ENCODE results near the gene IL20RB. TPM values are rescaled to one million over a fixed set of nuclear protein-coding genes. Genes with fewer than 3 reads are reported as not detected.
A peak's percentile ranks its signal among the peaks of the same experiment; 100 is the strongest.

IL20RB gene
- total and polyA plus RNA-seq, 3 experiments from 2014 or later: 0.45 to 0.96 (median 0.71) TPM

DNA sequence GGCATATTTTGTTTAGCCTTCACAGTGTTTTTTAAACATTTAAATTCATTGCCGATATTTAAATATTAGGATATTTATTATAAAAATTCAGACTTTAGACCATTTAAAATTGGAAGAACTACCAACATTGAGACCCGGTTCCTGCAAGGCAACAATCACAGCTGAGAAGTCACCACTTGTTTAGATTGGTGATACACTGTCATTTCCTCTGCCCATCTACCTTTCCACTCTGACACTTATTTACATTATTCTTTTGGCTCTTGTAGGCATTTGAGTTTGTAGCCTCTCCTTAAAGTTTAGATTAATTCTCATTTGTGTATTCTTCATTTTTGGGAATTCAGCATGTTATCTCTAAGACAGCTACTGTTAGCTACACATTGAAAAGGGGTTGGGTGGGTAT lies 10.3 kb upstream of the IL20RB start:
- Histone ChIP-seq H3K36me3 (ENCODE audit: insufficient read depth, low read length) (peaks cover 16% of the 10 kb centered on the region), H3K4me3 (ENCODE audit: low read length) (no peak overlapping the region), H3K9me3 (ENCODE audit: low read length) (no peaks in the 10 kb centered on the region), H3K4me1 (ENCODE audit: insufficient read depth, low read length) (peaks cover 7% of the 10 kb centered on the region), H3K27ac (ENCODE audit: low read depth, low read length) (no peak overlapping the region), H3K27me3 (ENCODE audit: insufficient read depth, low read length, poor library complexity, severe bottlenecking) (no peaks in the 10 kb centered on the region)
- Mint-ChIP-seq H3K27ac (peak overlapping the region in 7 of 8 donors; percentile 1 to 85 (median 44)), H3K36me3 (peaks cover 5 to 35% (median 18%) of the 10 kb centered on the region in 3 donors), H3K27me3 (no peaks in the 10 kb centered on the region), H3K9me3 (no peaks in the 10 kb centered on the region), H3K4me3 (no peak overlapping the region), H3K4me1 (peaks cover 41 to 59% (median 57%) of the 10 kb centered on the region in 3 donors)
- no peak for DNase-seq
- CTCF ChIA-PET: interaction anchor here (0.7 to 1.0 kb wide), 3 partner anchors 67 to 195 kb away, joined by 3 to 6 read pairs (median 3); partner anchors contain the start of gene STAG1
- POLR2A ChIA-PET: no interaction called here

DNA sequence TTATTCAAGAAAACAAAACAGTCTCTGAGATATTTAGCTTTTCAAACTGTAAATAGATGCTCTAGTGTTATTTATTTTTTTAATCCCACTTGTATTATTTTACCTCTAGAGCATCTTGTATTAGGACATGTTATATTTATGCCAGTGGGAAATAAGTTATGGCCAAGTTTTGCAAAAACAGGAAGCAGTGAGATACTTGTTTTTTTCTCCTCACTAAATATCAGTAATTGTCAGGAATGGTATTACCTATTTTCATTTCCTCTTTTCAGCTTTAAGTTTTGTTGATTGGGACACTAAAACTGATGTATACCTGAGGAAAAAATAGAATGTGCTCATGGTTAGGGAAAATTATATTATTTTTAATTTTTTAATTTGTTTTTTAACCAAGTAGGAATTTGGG lies 8.6 kb upstream of the IL20RB start:
- Mint-ChIP-seq H3K4me1 (peaks cover 30 to 50% (median 43%) of the 10 kb centered on the region in 3 donors), H3K4me3 (no peak overlapping the region)
- CTCF ChIA-PET: no interaction called here

GRCh38 chr3:136949708-136950107 lies 8.1 kb upstream of the IL20RB start:
- H3K36me3 ChIP-seq (ENCODE audit: insufficient read depth, low read length): peaks cover 13% of the 10 kb centered on the region
- no peak overlapping the region for H3K4me3 ChIP-seq (ENCODE audit: low read length)
- no peaks in the 10 kb centered on the region for H3K27me3 ChIP-seq (ENCODE audit: insufficient read depth, low read length, poor library complexity, severe bottlenecking)
- Mint-ChIP-seq H3K4me1 (peaks cover 27 to 47% (median 44%) of the 10 kb centered on the region in 3 donors), H3K27me3 (no peaks in the 10 kb centered on the region), H3K36me3 (peaks cover 5 to 31% (median 17%) of the 10 kb centered on the region in 3 donors), H3K27ac (no peak overlapping the region), H3K9me3 (no peaks in the 10 kb centered on the region), H3K4me3 (no peak overlapping the region)
- POLR2A ChIA-PET: no interaction called here
- no peak for DNase-seq
- no peak overlapping the region for H3K27ac ChIP-seq (ENCODE audit: low read depth, low read length)
- CTCF ChIA-PET: interaction anchor here (1.2 kb wide), 1 partner anchor 64 kb away, joined by 5 read pairs; no protein-coding TSS in a partner anchor
- peaks cover 3% of the 10 kb centered on the region for H3K4me1 ChIP-seq (ENCODE audit: insufficient read depth, low read length)
- H3K9me3 ChIP-seq (ENCODE audit: low read length): no peaks in the 10 kb centered on the region

More for the DNA sequence above, 8.6 kb upstream of the IL20RB start:
- POLR2A ChIA-PET: no interaction called here
- Mint-ChIP-seq H3K27me3 (no peaks in the 10 kb centered on the region), H3K9me3 (no peaks in the 10 kb centered on the region), H3K36me3 (peaks cover 5 to 31% (median 17%) of the 10 kb centered on the region in 3 donors), H3K27ac (peak overlapping the region in 1 of 8 donors; percentile 15)
- peaks cover 13% of the 10 kb centered on the region for H3K36me3 ChIP-seq (ENCODE audit: insufficient read depth, low read length)
- no peak overlapping the region for H3K4me3 ChIP-seq (ENCODE audit: low read length)
- no peak for DNase-seq
- peaks cover 3% of the 10 kb centered on the region for H3K4me1 ChIP-seq (ENCODE audit: insufficient read depth, low read length)
- H3K27ac ChIP-seq (ENCODE audit: low read depth, low read length): no peak overlapping the region
- H3K27me3 ChIP-seq (ENCODE audit: insufficient read depth, low read length, poor library complexity, severe bottlenecking): no peaks in the 10 kb centered on the region
- H3K9me3 ChIP-seq (ENCODE audit: low read length): no peaks in the 10 kb centered on the region

DNA sequence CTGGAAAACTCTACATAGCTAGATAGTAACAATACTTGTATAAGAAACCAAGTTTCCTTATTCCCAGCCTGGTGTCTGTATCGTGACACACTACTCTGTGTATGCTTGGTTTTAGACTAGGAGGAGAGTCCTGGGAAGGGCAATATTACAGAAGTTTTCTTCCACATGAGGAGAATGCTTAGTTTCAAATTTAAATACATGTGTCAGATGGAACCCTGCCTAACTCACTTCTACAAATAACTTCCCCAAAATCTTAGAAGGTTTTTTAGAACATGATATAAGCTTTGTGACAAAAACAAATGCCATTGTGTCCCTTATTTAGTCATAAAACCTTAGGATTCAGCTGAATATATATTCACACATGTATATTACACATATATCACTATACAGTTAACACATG lies 7.2 kb upstream of the IL20RB start:
- H3K27ac ChIP-seq (ENCODE audit: low read depth, low read length): no peak overlapping the region
- H3K36me3 Mint-ChIP-seq: peaks cover 2 to 28% (median 16%) of the 10 kb centered on the region in 3 donors
- peaks cover 34 to 52% (median 51%) of the 10 kb centered on the region in 3 donors for H3K4me1 Mint-ChIP-seq
- ChIA-PET POLR2A (no interaction called here), CTCF (interaction anchor here (1.2 kb wide), 1 partner anchor 64 kb away, joined by 5 read pairs; no protein-coding TSS in a partner anchor)
- DNase-seq: no peak
- H3K4me1 ChIP-seq (ENCODE audit: insufficient read depth, low read length): peaks cover 3% of the 10 kb centered on the region
- H3K27ac Mint-ChIP-seq: no peak overlapping the region
- no peaks in the 10 kb centered on the region for H3K9me3 ChIP-seq (ENCODE audit: low read length)
- peaks cover 10% of the 10 kb centered on the region for H3K36me3 ChIP-seq (ENCODE audit: insufficient read depth, low read length)
- no peak overlapping the region for H3K4me3 ChIP-seq (ENCODE audit: low read length)
- no peaks in the 10 kb centered on the region for H3K27me3 Mint-ChIP-seq
- no peak overlapping the region for H3K4me3 Mint-ChIP-seq
- no peaks in the 10 kb centered on the region for H3K9me3 Mint-ChIP-seq
- H3K27me3 ChIP-seq (ENCODE audit: insufficient read depth, low read length, poor library complexity, severe bottlenecking): no peaks in the 10 kb centered on the region

- Mint-ChIP-seq H3K4me1 (peaks cover 29 to 49% (median 45%) of the 10 kb centered on the region in 3 donors), H3K4me3 (no peak overlapping the region), H3K36me3 (peaks cover 0 to 14% (median 8%) of the 10 kb centered on the region in 3 donors), H3K27me3 (no peaks in the 10 kb centered on the region), H3K27ac (peak overlapping the region in 1 of 8 donors; percentile 35), H3K9me3 (no peaks in the 10 kb centered on the region)
- Histone ChIP-seq H3K4me1 (ENCODE audit: insufficient read depth, low read length) (peaks cover 3% of the 10 kb centered on the region), H3K9me3 (ENCODE audit: low read length) (no peaks in the 10 kb centered on the region), H3K4me3 (ENCODE audit: low read length) (no peak overlapping the region), H3K36me3 (ENCODE audit: insufficient read depth, low read length) (peaks cover 4% of the 10 kb centered on the region), H3K27ac (ENCODE audit: low read depth, low read length) (no peak overlapping the region), H3K27me3 (ENCODE audit: insufficient read depth, low read length, poor library complexity, severe bottlenecking) (no peaks in the 10 kb centered on the region)
- POLR2A ChIA-PET: no interaction called here
- DNase-seq: no peak
- CTCF ChIA-PET: no interaction called here
These were observed 5.5 kb upstream of the IL20RB start for GRCh38 chr3:136952292-136952691.

- Mint-ChIP-seq H3K4me1 (peaks cover 20 to 38% (median 28%) of the 10 kb centered on the region in 3 donors), H3K4me3 (no peak overlapping the region), H3K36me3 (peaks cover 0 to 3% (median 2%) of the 10 kb centered on the region in 3 donors), H3K27me3 (no peaks in the 10 kb centered on the region), H3K27ac (peak overlapping the region in 1 of 8 donors; percentile 52), H3K9me3 (no peaks in the 10 kb centered on the region)
- no peak for DNase-seq
- Histone ChIP-seq H3K4me3 (ENCODE audit: low read length) (no peak overlapping the region), H3K36me3 (ENCODE audit: insufficient read depth, low read length) (no peaks in the 10 kb centered on the region), H3K27ac (ENCODE audit: low read depth, low read length) (no peak overlapping the region), H3K4me1 (ENCODE audit: insufficient read depth, low read length) (no peaks in the 10 kb centered on the region), H3K27me3 (ENCODE audit: insufficient read depth, low read length, poor library complexity, severe bottlenecking) (no peaks in the 10 kb centered on the region), H3K9me3 (ENCODE audit: low read length) (no peaks in the 10 kb centered on the region)
- CTCF ChIA-PET: no interaction called here
- POLR2A ChIA-PET: no interaction called here
These were observed 3.5 kb upstream of the IL20RB start for GRCh38 chr3:136954251-136954650.

DNA sequence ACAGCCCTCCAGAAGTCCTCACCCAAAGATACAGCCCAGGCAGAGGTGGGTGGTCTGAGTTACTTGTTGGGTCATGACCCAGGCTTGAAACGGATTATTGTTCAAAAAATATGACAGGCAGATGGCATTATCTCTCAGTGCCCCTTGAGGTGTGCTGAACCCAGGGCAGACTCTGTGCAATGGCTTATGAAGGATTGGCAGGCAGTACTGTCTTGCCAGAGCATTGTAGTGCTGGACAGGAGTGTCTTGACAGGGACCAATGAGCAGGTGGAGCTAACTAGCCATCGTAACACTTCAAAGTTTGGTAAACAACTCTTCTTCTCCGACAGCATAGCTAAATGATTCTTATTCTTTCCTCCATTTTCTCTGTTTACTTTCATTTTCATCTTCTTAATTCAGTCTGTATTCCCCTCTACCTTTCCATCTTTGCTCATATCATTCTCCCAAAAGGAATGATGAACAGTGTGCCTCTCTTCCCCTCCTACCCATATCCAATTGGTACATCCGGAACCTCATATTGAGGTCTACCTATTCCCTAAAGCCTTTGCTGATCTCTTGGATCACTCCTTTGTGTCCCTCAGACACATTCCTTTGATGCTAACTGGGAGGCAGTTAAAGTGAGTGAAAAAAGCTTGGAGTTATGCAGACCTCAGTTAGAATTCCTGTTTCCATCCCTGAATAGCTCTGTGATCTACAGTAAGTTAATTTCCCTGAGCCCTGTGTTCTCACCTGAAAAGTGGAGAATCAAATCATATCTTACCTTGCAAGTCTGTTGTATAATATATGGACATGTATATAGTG lies 2.6 kb upstream of the IL20RB start:
- Mint-ChIP-seq H3K27ac (peak overlapping the region in 7 of 8 donors; percentile 12 to 67 (median 35)), H3K9me3 (no peaks in the 10 kb centered on the region), H3K27me3 (no peaks in the 10 kb centered on the region), H3K36me3 (peaks cover 0 to 6% (median 4%) of the 10 kb centered on the region in 3 donors), H3K4me1 (peaks cover 20 to 37% (median 24%) of the 10 kb centered on the region in 3 donors), H3K4me3 (peak overlapping the region in 5 of 7 donors; percentile 19 to 65 (median 43))
- no peaks in the 10 kb centered on the region for H3K36me3 ChIP-seq (ENCODE audit: insufficient read depth, low read length)
- no peak overlapping the region for H3K27ac ChIP-seq (ENCODE audit: low read depth, low read length)
- DNase-seq: no peak
- no peaks in the 10 kb centered on the region for H3K9me3 ChIP-seq (ENCODE audit: low read length)
- POLR2A ChIA-PET: no interaction called here
- H3K4me3 ChIP-seq (ENCODE audit: low read length): no peak overlapping the region
- no peaks in the 10 kb centered on the region for H3K4me1 ChIP-seq (ENCODE audit: insufficient read depth, low read length)
- no peaks in the 10 kb centered on the region for H3K27me3 ChIP-seq (ENCODE audit: insufficient read depth, low read length, poor library complexity, severe bottlenecking)
- CTCF ChIA-PET: interaction anchor here (0.9 kb wide), 1 partner anchor 203 kb away, joined by 3 read pairs; the partner anchor contains the start of gene STAG1

DNA sequence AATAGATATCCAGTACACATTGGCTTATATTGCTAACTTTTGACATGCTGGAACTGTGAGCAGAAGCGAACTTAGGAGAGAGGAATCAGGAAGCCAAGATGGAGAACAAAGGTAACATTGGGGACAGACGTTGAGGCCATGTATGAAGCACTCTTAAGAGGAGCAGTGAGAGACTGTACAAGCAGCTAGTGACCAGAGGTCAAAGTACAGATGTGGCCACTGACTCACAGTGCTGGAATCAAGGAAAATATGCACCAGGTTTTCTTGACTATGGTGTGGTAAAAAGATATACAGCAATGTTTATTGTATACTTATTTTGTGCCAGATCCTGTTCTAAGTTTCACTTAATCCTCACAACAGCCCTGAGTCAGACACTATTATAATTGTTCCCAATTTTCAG lies 2.0 kb upstream of the IL20RB start:
- Histone ChIP-seq H3K36me3 (ENCODE audit: insufficient read depth, low read length) (no peaks in the 10 kb centered on the region), H3K27me3 (ENCODE audit: insufficient read depth, low read length, poor library complexity, severe bottlenecking) (no peaks in the 10 kb centered on the region), H3K4me3 (ENCODE audit: low read length) (no peak overlapping the region), H3K9me3 (ENCODE audit: low read length) (no peaks in the 10 kb centered on the region), H3K4me1 (ENCODE audit: insufficient read depth, low read length) (no peaks in the 10 kb centered on the region), H3K27ac (ENCODE audit: low read depth, low read length) (no peak overlapping the region)
- ChIA-PET CTCF (no interaction called here), POLR2A (no interaction called here)
- no peak for DNase-seq
- Mint-ChIP-seq H3K27ac (peak overlapping the region in 6 of 8 donors; percentile 21 to 76 (median 36)), H3K27me3 (no peaks in the 10 kb centered on the region), H3K4me1 (peaks cover 20 to 37% (median 24%) of the 10 kb centered on the region in 3 donors), H3K36me3 (peaks cover 0 to 6% (median 4%) of the 10 kb centered on the region in 3 donors), H3K9me3 (no peaks in the 10 kb centered on the region), H3K4me3 (no peak overlapping the region)
